ENCODE results near the gene ZBTB45. TPM values are rescaled to one million over a fixed set of nuclear protein-coding genes. Genes with fewer than 3 reads are reported as not detected.

Gene ZBTB45
- total and polyA plus RNA-seq, 10 of the 15 experiments (the other 5 are each of a cell fraction or from before 2014, with no cell fraction given): 0.29 to 17.2 (median 4.2) TPM

- TF ChIP-seq TCF3 (IDR thresholded peaks at IDR 0.05; ENCODE audit: borderline replicate concordance, insufficient read depth, low read depth, low read length): no peak
- peak in 1 of 2 experiments; percentile 26; a peak in 2 of 4 replicates for TF ChIP-seq BHLHE40 (IDR thresholded peaks at IDR 0.05; ENCODE audit: borderline replicate concordance in 1 of 2, low read depth in 2 of 2, low read length in 1 of 2)
- TF ChIP-seq SMAD1 (IDR thresholded peaks at IDR 0.05; ENCODE audit: low read depth, partially characterized antibody): no peak
- no peak for TF ChIP-seq POU2F2 (IDR thresholded peaks at IDR 0.05; ENCODE audit: borderline replicate concordance, low read depth, low read length)
- no peak for TF ChIP-seq EGR1 (IDR thresholded peaks at IDR 0.05; ENCODE audit: borderline replicate concordance in 1 of 2, low read depth in 2 of 2, low read length in 2 of 2)
- peak; percentile 57 for TF ChIP-seq IKZF1 (conservative IDR thresholded peaks at IDR 0.05)
- no peak for TF ChIP-seq SKIL (IDR thresholded peaks at IDR 0.05; ENCODE audit: low read depth, poor library complexity, severe bottlenecking)
- no peak for TF ChIP-seq ZNF24 (IDR thresholded peaks at IDR 0.05)
- TF ChIP-seq RAD21 (IDR thresholded peaks at IDR 0.05; ENCODE audit: insufficient read depth, low read depth, low read length): no peak
- no peak for TF ChIP-seq MEF2B (IDR thresholded peaks at IDR 0.05; ENCODE audit: partially characterized antibody, poor library complexity, severe bottlenecking)
- TF ChIP-seq ETV6 (conservative IDR thresholded peaks at IDR 0.05 in 1 of 2, IDR thresholded peaks at IDR 0.05 in 1 of 2; ENCODE audit: borderline replicate concordance in 1 of 2, low read depth in 1 of 2): no peak
- no peak for TF ChIP-seq LARP7 (IDR thresholded peaks at IDR 0.05)
- TF ChIP-seq BCL11A (IDR thresholded peaks at IDR 0.05; ENCODE audit: low read depth, low read length): no peak
- no peak for TF ChIP-seq NFXL1 (IDR thresholded peaks at IDR 0.05; ENCODE audit: borderline replicate concordance)
- TF ChIP-seq IRF4 (IDR thresholded peaks at IDR 0.05; ENCODE audit: low read depth, low read length): no peak
- TF ChIP-seq ESRRA (IDR thresholded peaks at IDR 0.05; ENCODE audit: low read length): no peak
- no peak for TF ChIP-seq MYC (IDR thresholded peaks at IDR 0.05; ENCODE audit: insufficient read depth, insufficient read length, insufficient replicate concordance, low read length, severe bottlenecking)
- TF ChIP-seq POLR2AphosphoS2 (IDR thresholded peaks at IDR 0.05; ENCODE audit: low read depth, low read length): peak; percentile 51; the same call in 1 of the 2 replicates
- TF ChIP-seq WRNIP1 (IDR thresholded peaks at IDR 0.05; ENCODE audit: borderline replicate concordance, low read depth, low read length): no peak
- no peak for TF ChIP-seq ZBED1 (IDR thresholded peaks at IDR 0.05; ENCODE audit: borderline replicate concordance)
- no peak for TF ChIP-seq CBX5 (IDR thresholded peaks at IDR 0.05; ENCODE audit: low read depth)
- TF ChIP-seq SMAD5 (IDR thresholded peaks at IDR 0.05; ENCODE audit: low read depth): no peak
- no peak for TF ChIP-seq ATF3 (IDR thresholded peaks at IDR 0.05; ENCODE audit: borderline replicate concordance, extremely low read depth, low read depth, low read length)
- no peak for TF ChIP-seq KLF5 (IDR thresholded peaks at IDR 0.05; ENCODE audit: partially characterized antibody)
- TF ChIP-seq JUNB (IDR thresholded peaks at IDR 0.05): no peak
- TF ChIP-seq PAX5 (IDR thresholded peaks at IDR 0.05; ENCODE audit: borderline replicate concordance, low read depth, low read length): 0 out of 2 replicates have a peak, but pooled peaks have one; percentile 14
- no peak for TF ChIP-seq KDM1A (IDR thresholded peaks at IDR 0.05; ENCODE audit: borderline replicate concordance)
Measured at GRCh38 chr19:58562122-58563033, 42.8 kb upstream of the ZBTB45 start (continued).

Data from GM12878 (cell line).